Epithelial cell of umbilical artery (primary cell): Measurements from ENCODE around the gene ARMC10. TPM values are rescaled to one million over a fixed set of nuclear protein-coding genes. Genes with fewer than 3 reads are reported as not detected.

Experiments
- total RNA-seq: library from RNA; depleted of rRNA; stranded (reverse); fragments of >200 nt; gene quantifications from 2 replicates; pipeline ENCODE4 v1.2.3, GENCODE V29; 2014

The ARMC10 gene
- 48.3 and 49.7 TPM in 2 replicates for total RNA-seq

GRCh38 chr7:103074519-103075336, at the start of gene ARMC10, which contains the start of gene FBXL13:
ARMC10 (plus strand) TSS chr7:103075140; CDS start chr7:103075273, 133 bp downstream.
FBXL13 (minus strand) TSS chr7:103074796.

Other genes starting within 250 kb of the ARMC10 start
- 106 and 124 TPM in 2 replicates for gene LRRC17, start 162.1 kb upstream of the ARMC10 start, total RNA-seq
- gene FBXL13, start 344 bp upstream of the ARMC10 start, total RNA-seq: 3.2 and 4.4 TPM in 2 replicates
- gene NAPEPLD, start 74.0 kb downstream of the ARMC10 start, total RNA-seq: 2.9 and 12.0 TPM in 2 replicates
- 84.8 and 91.0 TPM in 2 replicates for gene PMPCB, start 222.3 kb downstream of the ARMC10 start, total RNA-seq